SW480 (cell line): ENCODE measurements around the gene C1QL4.
"Not testable (repeated sequence)": the region's sequence is repeated elsewhere in the genome, so short reads cannot be mapped to it uniquely, and the experiment has no call there.

Experiments used
- DNase-seq: peaks from one replicate; pipeline ENCODE4 v3.0.0-alpha.2; 2016; ENCODE audit warnings: low spot score

The C1QL4 gene

DNA sequence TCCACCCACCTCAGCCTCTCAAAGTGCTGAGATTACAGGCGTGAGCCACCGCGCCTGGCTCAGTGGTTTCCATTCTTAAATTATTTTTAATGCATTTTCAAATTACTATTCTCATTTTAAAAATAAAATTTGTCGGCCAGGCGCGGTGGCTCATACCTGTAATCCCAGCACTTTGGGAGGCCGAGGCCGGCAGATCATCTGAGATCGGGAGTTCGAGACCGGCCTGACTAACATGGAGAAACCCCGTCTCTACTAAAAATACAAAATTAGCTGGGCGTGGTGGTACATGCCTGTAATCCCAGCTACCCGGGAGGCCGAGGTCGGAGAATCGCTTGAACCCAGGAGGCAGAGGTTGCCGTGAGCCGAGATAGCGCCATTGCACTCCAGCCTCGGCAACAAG, 3.2 kb downstream of the C1QL4 start:
- DNase-seq, result not testable (repeated sequence)

DNA sequence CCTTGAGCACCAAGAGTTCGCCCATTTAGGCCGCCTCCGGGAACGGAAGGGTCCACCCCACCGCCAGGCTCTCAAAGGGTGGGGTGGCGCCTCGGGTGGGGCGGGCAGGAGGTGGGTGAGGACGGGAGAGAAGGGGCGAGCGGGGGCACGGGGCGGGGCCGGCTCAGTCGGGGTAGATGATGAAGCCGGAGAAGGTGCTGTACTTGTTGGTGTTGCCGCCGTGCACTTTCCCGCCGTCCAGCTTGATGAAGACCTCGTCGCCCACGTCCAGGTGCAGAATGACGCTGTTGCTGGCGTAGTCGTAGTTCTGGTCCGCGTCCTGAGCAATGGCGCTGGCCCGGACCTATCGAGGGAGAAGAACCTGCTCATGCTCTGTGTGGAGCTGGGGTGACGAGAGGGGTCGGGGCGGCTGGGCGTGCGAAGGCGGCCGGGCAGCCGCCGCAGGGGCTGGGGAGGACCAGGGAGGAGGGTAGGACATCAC, 4.1 kb downstream of the C1QL4 start:
- DNase-seq, result no peak

DNA sequence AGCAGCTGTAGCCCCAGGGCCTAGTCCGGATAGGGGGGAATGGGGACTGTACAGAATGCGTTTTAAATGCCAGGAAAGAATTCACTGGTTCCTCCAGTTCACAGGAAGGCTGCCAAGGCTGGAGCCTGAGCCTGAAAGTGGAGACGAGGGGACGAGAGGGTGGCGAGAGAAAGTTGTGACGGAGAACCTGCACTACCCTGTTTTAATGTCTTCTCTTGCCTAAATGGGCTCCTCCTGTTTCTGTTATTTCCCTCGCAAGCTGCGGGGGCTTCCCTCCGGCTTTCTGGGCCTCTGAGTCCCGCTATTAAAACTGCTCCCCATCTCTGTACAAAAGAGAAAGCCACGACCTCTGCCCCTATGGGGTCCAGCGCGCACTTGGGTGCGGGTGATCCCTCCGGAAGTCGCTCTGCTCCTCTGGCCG, 4.5 kb downstream of the C1QL4 start:
- no peak for DNase-seq

DNA sequence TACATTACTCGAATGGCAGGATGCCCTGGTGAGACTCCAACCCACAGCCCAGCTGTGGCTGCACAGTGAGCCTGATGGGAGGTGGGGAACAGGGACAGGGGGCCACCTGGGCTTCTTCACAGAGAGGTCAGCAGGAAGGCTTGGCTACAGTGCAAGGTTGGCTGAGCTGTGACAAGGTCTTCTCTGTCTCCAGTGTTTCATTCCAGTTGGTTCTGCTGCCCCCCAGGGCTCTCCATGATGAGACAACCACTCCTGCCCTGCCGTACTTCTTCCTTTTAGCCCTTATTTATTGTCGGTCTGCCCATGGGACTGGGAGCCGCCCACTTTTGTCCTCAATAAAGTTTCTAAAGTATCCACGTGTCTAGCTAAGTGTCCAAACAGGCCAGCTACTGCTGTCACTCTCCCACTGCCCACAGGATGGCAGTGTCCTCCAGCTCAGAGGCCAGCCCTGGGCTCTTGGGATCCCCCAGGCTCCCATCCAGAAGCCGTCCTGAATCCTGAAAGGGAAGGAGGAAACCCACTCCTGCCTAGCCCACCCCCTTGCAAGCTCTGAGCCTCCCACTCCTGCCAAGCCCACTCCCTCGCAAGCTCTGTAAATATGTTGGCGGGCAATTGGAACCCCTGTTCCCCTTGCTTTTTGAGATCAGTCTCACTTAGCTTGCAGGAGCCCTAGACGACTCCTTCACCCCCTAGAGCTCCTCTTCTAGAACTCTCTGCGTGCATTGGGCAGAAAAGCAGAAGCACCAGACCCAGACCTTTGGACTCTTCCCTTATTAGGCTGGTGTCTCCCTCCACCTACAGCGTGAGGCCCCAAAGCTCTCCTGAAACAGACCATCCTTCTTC, 5.4 kb downstream of the C1QL4 start:
- peak; percentile 77 for DNase-seq

DNA sequence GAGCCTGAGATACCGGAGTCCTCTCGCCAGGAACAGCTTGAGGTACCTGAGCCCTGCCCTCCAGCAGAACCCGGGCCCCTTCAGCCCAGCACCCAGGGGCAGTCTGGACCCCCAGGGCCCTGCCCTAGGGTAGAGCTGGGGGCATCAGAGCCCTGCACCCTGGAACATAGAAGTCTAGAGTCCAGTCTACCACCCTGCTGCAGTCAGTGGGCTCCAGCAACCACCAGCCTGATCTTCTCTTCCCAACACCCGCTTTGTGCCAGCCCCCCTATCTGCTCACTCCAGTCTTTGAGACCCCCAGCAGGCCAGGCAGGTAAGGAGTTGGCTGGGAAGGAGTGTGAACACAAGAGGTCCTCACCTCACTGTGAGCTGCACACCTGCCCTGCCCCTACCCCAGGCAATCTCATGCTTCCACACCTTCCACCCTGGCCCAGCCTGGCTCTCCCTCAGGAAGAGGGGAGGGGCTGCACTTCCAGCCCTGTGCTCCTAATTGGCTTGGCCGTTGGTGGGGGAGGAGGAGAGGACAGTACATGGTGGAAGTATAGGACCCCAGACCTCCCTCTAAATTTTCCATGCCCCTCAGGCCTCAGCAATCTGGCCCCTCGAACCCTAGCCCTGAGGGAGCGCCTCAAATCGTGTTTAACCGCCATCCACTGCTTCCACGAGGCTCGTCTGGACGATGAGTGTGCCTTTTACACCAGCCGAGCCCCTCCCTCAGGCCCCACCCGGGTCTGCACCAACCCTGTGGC, 6.2 kb downstream of the C1QL4 start:
- no peak for DNase-seq

DNA sequence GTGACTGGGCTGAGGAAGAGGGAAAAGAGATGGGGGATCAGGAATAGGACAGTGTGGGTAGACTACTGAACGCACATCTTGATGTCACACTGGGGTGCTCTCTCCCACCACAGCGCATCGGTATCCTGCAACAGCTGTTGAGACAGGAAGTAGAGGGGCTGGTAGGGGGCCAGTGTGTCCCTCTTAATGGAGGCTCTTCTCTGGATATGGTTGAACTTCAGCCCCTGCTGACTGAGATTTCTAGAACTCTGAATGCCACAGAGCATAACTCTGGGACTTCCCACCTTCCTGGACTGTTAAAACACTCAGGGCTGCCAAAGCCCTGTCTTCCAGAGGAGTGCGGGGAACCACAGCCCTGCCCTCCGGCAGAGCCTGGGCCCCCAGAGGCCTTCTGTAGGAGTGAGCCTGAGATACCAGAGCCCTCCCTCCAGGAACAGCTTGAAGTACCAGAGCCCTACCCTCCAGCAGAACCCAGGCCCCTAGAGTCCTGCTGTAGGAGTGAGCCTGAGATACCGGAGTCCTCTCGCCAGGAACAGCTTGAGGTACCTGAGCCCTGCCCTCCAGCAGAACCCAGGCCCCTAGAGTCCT, 6.9 kb downstream of the C1QL4 start:
- DNase-seq, result no peak

DNA sequence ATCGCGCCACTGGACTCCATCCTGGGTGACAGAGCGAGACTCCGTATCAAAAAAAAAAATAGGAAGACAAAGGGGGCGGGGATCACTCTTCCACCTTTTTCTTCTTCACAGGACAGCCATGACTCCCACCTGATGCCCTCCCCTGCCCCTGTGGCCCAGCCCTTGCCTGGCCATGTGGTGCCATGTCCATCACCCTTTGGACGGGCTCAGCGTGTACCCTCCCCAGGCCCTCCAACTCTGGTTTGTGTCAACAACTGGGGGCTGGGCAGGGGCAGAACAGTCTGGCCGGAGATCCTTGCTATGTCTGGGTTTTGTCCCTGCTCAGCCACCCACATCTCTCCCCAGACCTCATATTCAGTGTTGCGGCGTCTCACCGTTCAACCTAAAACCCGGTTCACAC, 8.2 kb downstream of the C1QL4 start:
- no peak for DNase-seq

DNA sequence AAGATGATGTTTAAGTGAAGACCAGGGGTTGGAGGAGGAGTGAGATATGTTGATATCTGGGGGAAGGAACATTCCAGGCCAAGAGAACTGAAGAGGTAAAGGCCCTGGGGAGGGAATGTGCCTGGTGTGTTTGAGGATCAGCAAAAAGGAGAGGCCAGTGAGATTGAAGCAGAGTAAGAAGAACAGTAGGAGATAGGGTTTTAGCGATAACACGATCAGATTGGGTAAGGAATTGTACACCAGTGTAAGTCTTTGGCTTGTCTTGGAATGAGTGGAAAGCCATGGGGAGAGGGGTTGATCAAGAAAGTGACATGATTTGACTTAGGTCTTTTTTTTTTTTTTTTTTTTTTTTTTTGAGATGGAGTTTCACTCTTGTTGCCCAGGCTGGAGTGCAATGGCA, 9.1 kb downstream of the C1QL4 start:
- DNase-seq, result no peak

DNA sequence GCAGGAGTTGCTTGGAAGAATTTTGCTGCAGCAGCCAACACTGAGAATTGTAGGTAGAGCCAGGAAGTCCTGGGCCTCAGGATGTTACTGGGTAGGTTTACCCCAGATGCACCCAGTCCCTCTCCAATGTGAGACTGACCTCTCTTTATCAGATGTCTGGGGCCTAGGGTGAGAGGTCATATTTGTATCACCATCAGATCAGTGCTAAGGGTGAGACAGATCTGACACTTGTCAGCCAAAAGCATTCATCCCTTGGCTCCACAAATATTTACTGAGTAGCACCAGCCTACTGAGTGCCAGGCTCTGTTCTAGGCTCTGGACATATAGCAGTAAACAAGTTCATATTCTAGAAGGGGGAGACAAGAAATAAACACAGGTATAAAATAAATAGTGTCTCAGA, 9.6 kb downstream of the C1QL4 start:
- DNase-seq, result no peak

DNA sequence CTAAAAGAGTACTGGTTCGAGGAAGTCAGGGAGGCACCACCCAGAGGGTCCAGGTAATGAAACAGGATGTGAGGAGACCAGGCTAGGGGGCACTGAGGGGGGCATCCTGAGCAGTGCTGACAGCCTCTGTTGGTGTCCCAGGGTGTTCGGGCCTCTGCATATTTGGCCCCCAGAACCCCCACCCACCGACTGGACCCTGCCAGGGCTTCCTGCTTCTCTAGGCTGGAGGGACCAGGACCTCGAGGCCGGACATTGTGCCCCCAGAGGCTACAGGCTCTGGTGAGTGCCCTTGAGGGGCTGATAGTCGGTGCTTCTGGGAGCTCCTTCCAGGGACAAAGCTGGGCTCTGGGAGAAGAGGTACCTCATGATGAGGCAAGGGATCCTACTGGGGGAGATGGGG, 11.4 kb downstream of the C1QL4 start:
- DNase-seq, result no peak

DNA sequence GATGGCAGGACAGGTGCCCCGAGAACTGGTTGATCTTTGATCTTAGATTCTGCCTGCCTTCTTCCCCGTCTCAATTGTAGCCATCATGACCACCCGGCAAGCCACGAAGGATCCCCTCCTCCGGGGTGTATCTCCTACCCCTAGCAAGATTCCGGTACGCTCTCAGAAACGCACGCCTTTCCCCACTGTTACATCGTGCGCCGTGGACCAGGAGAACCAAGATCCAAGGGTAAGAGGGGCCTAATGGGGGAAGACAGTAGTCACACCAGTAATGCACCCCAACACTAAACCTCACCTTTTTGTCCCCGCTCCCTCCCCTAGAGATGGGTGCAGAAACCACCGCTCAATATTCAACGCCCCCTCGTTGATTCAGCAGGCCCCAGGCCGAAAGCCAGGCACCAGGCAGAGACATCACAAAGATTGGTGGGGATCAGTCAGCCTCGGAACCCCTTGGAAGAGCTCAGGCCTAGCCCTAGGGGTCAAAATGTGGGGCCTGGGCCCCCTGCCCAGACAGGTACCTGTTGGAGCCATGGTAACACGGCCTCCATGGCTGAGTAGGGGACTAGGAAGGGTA, 13.4 kb downstream of the C1QL4 start:
- DNase-seq, result no peak

DNA sequence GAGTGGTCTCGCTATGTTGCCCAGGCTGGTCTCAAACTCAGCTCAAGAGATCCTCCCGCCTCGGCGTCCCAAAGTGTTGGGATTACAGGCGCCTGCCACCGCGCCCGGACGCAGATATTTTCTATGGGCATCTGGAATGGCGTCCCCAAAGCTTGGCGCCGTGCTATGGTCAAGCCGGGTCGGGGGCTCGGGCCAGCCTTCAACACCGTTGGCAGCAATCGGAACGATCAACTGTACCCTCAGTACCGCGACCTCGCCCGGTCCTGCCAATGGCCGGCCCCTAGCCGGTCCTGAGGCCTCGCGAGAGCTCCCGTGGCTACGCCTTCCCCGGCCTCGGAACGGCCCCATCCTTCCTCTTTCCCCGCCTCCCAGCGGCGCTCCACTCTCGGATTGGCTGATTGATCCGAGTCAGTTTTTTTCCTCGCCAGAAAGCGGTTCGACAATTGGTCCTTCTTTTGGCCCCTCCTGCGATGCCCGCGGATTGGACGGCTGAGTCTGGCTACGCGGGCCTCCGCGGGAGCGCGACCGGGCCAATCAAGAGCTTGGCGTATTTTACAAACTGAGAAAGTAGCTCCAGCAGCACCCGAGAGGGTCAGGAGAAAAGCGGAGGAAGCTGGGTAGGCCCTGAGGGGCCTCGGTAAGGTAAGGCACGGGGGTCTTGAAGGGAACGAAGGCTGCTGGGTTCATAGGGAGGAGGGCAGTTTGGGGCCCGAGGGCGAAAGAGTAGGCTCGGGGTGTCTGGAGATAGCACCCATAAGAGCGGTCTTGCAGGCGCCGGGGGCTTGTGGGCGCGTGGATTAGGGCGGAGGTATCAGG, 14.1 kb downstream of the C1QL4 start, which contains the start of gene TROAP:
Gene TROAP, plus strand, starts transcription at position 548 of the 816 bp plus-strand sequence. CDS start 354 bp downstream, outside the sequence.
- peak; percentile 97 for DNase-seq

DNA sequence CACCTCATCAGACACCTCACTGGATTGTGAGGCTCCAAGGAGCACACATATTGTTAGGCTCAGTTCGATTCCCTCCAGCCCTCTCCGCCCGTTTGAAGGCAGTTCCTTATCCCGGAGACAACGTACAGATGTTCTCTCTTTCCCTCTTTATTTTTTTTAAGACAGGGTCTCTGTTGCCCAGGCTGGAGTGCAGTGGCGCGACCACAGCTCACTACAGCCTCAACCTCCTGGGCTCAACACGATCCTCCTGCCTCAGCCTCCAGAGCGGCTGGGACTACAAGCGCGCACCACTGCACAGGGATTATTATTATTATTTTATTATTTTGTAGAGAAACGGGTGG, 14.7 kb downstream of the C1QL4 start:
- DNase-seq, result no peak

DNA sequence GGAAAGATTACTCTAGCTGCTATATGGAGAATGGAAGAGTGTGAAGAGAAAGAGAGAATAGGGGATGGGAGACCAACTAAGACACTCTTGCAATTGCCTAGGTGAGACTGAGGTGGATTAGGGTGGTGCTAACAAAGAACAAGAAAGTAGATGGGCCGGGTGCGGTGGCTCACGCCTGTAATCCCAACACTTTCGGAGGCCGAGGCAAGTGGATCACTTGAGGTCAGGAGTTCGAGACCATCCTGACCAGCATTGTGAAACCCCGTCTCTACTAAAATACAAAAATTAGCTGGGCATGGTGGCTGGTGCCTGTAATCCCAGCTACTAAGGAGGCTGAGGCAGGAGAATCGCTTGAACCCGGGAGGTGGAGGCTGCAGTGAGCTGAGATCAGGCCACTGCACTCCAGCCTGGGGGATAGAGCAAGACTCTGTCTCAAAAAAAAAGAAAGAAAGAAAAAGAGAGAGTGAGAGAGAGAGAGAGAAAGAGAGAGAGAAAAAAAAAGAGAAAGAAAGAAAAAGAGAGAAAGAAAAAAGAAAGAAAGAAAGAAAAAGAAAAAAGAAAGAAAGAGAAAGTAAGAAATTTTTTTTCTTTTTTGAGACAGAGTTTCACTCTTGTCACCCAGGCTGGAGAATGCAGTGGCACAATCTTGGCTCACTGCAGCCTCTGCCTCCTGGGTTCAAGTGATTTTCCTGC, 16.4 kb downstream of the C1QL4 start:
- DNase-seq, result not testable (repeated sequence)

DNA sequence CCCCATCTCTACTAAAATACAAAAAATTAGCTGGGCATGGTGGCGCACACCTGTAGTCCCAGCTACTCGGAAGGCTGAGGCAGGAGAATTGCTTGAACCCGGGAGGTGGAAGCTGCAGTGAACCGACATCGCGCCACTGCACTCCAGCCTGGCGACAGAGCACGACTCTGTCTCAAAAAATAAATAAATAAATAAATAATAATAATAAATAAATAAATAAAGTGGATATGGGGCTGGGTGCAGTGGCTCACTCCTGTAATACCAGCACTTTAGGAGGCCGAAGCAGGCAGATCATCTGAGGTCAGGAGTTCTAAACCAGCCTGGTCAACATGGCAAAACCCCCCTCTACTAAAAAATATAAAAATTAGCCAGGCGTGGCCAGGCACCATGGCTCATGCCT, 19.9 kb downstream of the C1QL4 start:
- DNase-seq, result not testable (repeated sequence)

DNA sequence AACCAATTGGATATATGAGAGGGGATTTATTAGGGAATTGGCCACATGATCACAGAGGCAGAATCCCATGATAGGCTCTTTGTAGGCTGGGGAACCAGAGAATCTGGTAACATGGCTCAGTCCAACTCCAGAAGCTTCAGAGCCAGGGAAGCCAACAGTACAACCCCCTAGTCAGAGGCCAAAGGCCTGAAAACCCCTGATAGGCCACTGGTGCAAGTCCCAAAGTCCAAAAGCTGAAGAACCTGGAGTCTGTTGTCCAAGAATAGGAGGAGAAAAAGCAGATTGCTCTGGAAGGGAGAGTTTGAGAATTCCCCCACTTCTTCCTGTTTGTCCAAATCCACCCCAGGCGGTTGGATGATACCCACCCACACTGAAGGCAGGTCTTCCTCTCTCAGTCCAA, 22.2 kb downstream of the C1QL4 start:
- no peak for DNase-seq

DNA sequence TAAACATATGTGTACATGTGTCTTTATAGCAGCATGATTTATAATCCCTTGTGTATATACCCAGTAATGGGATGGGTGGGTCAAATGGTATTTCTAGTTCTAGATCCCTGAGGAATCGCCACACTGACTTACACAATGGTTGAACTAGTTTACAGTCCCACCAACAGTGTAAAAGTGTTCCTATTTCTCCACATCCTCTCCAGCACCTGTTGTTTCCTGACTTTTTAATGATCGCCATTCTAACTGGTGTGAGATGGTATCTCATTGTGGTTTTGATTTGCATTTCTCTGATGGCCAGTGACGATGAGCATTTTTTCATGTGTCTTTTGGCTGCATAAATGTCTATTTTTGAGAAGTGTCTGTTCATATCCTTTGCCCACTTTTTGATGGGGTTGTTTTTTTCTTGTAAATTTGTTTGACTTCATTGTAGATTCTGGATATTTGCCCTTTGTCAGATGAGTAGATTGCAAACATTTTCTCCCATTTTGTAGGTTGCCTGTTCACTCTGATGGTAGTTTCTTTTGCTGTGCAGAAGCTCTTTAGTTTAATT, 26.5 kb downstream of the C1QL4 start:
- DNase-seq, result not testable (repeated sequence)

DNA sequence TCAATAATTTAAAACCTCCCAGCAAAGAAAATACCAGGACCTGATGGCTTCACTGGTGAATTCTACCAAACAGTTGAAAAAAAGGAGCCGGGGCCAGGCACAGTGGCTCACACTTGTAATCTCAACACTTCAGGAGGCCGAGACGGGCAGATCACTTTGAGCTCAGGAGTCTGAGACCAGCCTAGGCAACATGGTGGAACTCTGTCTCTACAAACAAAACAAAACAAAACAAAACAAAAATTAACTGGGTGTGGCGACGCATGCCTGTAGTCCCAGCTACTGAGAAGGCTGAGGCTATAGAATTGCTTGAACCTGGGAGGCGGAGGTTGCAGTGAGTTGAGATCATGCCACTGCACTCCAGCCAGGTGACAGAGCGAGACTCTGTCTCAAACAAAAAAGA, 27.6 kb downstream of the C1QL4 start:
- DNase-seq, result no peak

DNA sequence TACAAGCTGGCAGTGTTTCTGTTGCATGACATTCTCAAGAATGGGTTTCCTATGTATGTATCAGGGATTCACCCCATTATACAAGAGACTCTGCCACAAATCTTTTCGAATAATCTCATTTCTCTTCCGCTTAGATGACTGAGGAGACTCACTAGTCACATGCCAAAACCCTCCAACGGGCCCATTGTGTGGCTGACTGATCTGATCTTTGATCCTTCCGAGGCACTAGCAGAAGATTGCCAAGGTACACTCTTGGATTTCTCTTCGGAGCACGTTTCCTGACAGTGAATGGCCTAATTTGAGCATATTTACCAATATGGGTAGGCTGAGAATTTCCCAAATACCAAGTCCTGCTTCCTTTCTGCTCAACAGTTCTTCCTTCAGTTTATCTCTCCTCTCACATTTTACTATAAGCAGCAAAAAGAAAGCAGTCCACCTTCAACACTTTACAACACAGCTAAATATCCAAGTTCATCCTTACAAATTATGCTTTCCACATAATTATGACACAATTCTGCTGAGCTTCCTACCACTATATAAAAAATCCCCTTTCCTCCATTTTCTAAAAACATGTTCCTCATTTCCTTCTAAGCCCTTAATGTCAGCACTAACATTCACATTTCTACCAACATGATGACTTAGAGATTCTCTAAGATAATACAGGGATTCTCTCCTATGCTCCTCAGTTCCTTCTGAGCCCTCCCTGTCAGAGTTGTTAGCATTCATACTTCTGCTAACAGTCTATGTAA, 31.1 kb downstream of the C1QL4 start:
- DNase-seq, result no peak

DNA sequence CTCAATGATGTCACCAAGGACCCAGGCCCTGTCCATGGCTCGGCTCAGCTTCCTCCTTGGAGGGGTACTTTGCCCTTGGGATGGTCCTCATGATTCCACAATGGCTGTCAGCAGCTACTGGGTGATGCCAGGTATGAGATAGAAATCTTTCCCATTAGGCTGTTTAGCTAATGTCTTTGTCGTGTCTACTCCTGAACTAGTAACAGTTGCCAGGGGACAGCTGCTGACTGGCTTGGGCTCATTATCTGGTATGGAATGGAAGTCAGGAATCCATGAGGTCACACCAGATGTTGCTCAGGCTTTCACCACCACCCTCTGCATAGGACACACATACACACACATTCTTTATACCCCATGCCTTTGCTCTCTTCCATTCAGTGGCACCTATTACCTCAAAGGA, 32.8 kb downstream of the C1QL4 start:
- peak; percentile 36 for DNase-seq
